GM12875 (cell line): ENCODE measurements around the gene STARD13.

Experiments
- H3K4me3 ChIP-seq: one replicate; pipeline ENCODE4 v1.5.1; 2011; ENCODE audit warnings: low read depth, low read length, control low read depth
- CTCF ChIP-seq: IDR thresholded peaks from 2 replicates; pipeline ENCODE4 v1.5.1; 2011; ENCODE audit warnings: low read depth, mild to moderate bottlenecking, control low read depth, inconsistent platforms, low read length, moderate library complexity, borderline replicate concordance; ENCODE audit not compliant: insufficient read depth

STARD13 gene

GRCh38 chr13:33218020-33218419, 67.5 kb downstream of the STARD13 start:
- no peak for TF ChIP-seq CTCF
- H3K4me3 ChIP-seq: no peak overlapping the region

GRCh38 chr13:33217256-33217655, 68.3 kb downstream of the STARD13 start:
- H3K4me3 ChIP-seq: no peak overlapping the region
- TF ChIP-seq CTCF: no peak

GRCh38 chr13:33213797-33214196, 71.8 kb downstream of the STARD13 start:
- no peak overlapping the region for H3K4me3 ChIP-seq
- TF ChIP-seq CTCF: no peak

- H3K4me3 ChIP-seq: no peak overlapping the region
- TF ChIP-seq CTCF: no peak
Measured at GRCh38 chr13:33213024-33213768, 72.4 kb downstream of the STARD13 start.

- no peak overlapping the region for H3K4me3 ChIP-seq
- TF ChIP-seq CTCF: no peak
Measured at GRCh38 chr13:33212396-33212795, 73.2 kb downstream of the STARD13 start.

GRCh38 chr13:33210090-33210489, 75.5 kb downstream of the STARD13 start:
- no peak for TF ChIP-seq CTCF
- no peak overlapping the region for H3K4me3 ChIP-seq

GRCh38 chr13:33208290-33209220, 77.0 kb downstream of the STARD13 start:
- no peak overlapping the region for H3K4me3 ChIP-seq
- no peak for TF ChIP-seq CTCF
